HG02763 (cell line): ENCODE results near the gene RBMS3.

Experiments used
- ATAC-seq: cut with Tn5 transposase; IDR thresholded peaks from one replicate; pipeline ENCODE4 v1.9.1; 2021; ENCODE audit warnings: mild to moderate bottlenecking, moderate library complexity; ENCODE audit not compliant: unreplicated experiment

Gene RBMS3

GRCh38 chr3:29608414-29609327, 327.8 kb downstream of the RBMS3 start:
- no peak for ATAC-seq

DNA sequence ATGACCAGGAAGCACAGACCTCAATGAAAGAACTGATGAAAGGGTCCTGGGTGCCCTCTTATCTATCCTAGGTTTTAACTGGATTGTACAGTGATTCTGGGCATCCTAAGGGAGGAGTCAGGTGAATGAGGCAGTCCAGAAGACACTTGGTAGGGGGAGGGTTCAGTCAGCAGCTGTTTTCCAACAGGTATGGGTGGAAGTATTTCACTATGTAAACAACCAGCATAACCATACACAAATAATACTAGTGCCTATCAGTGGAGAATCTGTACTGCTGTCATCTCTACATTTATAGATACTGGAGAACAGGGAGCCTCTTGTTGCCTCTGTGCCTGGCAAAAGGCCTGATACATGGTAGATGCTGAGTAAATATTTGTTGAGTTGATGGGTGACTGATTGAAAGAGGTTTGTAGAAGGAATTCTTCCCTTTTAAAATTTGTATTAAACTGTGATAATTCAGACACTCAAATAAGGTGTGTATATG, 328.5 kb downstream of the RBMS3 start:
- ATAC-seq: no peak

- no peak for ATAC-seq
Observed at GRCh38 chr3:29610781-29611180, 329.9 kb downstream of the RBMS3 start.

DNA sequence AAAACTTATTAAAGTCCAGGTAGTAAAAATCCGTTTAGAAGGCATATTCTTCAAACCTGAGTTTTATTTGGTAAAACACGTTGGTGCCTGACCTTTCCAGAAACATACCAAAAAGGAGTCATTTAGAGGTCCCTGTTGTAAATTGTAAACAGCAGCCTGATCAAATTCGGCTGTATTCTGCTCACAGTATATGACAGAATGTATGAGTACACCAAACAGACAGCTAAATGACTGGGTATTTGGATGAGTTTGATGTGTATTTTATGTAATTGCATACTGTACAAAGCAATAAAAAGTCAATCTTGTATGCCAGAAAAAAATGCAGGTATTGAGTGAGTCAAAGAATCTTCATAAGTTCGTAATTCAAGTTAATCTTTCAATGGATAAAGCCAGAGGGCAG, 330.4 kb downstream of the RBMS3 start:
- ATAC-seq: no peak

DNA sequence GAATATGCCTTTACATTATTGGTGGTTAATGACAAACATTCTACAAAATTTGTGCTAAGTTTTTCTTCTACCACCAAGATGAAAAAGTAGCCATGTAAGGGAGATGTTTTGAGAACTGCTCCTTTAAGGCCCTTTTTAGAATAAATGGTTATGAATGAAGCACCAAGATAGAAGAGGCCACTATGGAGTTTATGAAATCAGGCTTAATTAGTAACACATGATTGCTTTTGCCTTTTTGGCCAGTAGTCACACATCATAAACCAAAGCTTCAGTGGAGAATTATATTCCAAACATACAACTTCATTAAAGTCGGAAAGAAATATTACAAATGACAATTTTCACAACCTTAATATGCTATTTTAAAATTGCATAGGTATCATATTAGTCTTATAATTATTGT, 331.7 kb downstream of the RBMS3 start:
- no peak for ATAC-seq

- no peak for ATAC-seq
Observed at GRCh38 chr3:29614954-29615353, 334.1 kb downstream of the RBMS3 start.

DNA sequence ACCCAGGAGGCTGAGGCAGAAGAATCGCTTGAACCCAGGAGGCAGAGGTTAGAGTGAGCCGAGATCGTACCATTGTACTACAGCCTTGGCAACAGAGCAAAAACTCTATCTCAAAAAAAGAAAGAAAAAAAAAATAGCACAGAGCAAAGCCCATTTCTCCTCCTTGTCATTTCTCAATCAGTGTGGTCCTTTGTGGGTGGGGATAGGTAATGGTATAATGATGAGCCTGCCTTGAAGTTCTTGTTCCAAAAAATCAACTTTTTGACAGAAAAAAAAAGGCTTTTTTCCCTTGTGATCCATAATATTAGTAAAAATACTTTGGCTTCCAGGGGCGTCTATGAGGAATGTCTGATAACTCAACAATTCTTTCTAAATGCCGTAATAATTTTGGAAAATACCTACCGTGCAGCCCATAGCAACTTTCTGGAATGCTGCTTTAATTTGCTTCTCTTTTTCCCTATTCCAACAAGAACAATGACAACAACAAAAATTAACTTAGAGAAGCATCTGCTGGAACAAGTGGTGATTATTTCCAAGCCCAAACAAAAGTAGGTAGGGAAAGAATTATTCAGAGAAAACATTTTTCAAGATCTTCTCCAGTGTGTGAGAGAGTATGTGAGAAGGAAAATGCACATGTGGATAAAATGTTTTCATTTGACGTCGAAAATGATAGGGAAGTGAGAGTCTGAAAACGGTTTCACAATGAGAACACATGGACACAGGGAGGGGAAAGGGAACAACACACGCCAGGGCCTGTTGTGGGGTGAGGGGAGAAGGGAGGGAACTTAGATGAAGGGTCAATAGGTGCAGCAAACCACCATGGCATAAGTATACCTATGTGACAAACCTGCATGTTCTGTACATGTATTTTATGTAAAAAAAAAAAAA, 337.8 kb downstream of the RBMS3 start:
- no peak for ATAC-seq

DNA sequence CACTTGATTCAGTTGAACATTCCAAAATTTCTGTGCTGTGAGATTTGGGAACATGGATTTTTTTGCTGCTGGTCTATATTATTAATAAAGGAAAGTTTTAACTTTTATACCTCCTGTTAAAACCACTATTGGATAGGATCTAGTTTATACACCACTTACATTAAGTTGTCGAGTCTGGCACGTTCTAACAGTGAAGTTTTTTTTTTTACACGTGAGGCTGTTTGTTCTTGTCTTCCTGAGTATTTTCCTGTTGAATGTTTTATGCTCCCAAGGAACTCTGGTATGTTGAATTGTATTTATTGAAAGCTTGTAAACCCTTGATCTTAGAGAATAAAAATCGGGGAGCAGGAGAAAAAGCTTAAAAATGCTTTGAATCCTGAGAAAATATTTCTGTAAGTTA, 338.8 kb downstream of the RBMS3 start:
- ATAC-seq: no peak

GRCh38 chr3:29627136-29628117, 346.6 kb downstream of the RBMS3 start:
- no peak for ATAC-seq

DNA sequence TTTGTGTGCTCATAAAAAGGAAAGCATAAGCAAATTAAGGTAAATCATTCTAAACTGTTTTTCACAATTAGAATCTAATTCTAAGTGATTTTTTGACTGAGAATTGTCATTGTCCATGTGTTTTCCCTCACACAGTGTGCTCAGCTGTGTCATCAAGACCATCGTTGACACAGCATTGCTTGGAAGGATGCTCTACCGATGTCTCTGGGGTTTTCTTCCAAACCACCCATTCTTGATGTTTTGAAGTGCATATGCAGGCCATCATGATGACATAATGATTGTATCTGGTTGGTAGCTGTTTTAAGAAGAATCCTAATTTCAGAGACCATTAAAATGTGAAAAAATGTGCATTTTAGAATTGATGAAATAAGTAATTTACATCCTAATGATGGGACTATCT, 347.9 kb downstream of the RBMS3 start:
- ATAC-seq: no peak

DNA sequence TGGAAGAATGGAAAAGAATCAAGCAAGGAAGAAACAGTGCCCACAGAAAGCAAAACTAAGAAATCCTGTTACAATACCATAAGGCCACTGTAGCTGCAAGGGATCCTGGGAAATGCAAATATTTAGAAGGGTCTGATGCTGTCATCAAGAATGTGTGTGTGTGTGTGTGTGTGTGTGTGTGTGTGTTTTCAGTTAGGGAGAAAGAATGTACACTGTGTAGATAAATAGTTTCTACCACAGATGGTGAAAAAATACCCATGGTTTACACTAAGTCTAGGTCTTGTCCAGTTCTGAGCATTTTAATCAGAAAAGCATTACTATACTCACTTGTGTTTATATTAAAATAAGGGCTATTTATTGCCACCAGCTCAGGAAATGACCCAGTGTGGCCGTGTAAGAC, 355.0 kb downstream of the RBMS3 start:
- ATAC-seq: no peak

- no peak for ATAC-seq
Observed at GRCh38 chr3:29637068-29637467, 356.2 kb downstream of the RBMS3 start.

DNA sequence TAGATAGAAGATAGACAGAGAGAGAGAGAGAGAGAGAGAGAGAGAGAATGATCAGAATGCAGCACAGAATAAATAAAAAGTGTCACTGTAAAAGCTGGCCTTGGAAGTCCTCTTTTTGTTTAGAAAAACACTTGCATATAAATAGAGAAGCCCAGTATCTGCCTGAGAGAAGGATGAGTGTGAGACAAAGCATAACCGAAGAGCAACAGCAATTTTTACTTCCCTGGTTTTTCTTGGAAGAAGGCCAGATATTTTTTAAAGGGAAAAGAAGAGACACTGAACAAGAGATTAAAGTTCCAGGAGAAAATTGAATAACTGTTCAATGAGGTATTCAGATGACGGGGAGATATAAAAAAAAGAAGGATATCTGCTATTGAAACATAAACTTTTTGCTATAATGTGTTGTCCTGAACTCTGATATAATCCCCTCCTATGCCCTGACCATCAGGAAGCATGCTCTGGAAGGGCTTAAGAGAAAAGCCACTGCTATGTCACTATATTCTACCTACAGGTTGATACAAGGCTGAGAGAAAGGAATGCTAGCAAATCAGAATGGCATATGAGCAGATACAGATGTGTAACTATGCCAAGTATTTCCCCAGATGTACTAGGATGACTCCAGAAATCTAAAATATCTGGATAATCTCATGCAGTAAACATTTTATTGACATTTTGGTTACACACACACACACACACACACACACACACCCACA, 358.9 kb downstream of the RBMS3 start:
- no peak for ATAC-seq

- ATAC-seq: no peak
Observed at GRCh38 chr3:29642393-29643033, 361.6 kb downstream of the RBMS3 start.

GRCh38 chr3:29643034-29643425, 362.2 kb downstream of the RBMS3 start:
- no peak for ATAC-seq

- ATAC-seq: no peak
Observed at GRCh38 chr3:29644261-29644660, 363.4 kb downstream of the RBMS3 start.

GRCh38 chr3:29644956-29645636, 364.2 kb downstream of the RBMS3 start:
- no peak for ATAC-seq

GRCh38 chr3:29646043-29646442, 365.2 kb downstream of the RBMS3 start:
- ATAC-seq: no peak
